ENCODE data around the gene TPO.
"Not testable (repeated sequence)": the region's sequence is repeated elsewhere in the genome, so short reads cannot be mapped to it uniquely, and the experiment has no call there.

Gene TPO

GRCh38 chr2:1509271-1510065 lies 96.2 kb downstream of the TPO start:
- no peak for DNase-seq

- DNase-seq, result no peak
Measured at GRCh38 chr2:1510176-1510575, 96.9 kb downstream of the TPO start.

- DNase-seq, result no peak
Measured at GRCh38 chr2:1511455-1511854, 98.2 kb downstream of the TPO start.

- DNase-seq, result no peak
Measured at GRCh38 chr2:1512321-1513289, 99.3 kb downstream of the TPO start.

GRCh38 chr2:1514391-1515072 lies 101.3 kb downstream of the TPO start:
- DNase-seq, result no peak

- no peak for DNase-seq
Measured at GRCh38 chr2:1515073-1515430, 101.8 kb downstream of the TPO start.

GRCh38 chr2:1515986-1516797 lies 102.9 kb downstream of the TPO start:
- no peak for DNase-seq

- DNase-seq, result no peak
Measured at GRCh38 chr2:1516798-1517060, 103.5 kb downstream of the TPO start.

- DNase-seq, result not testable (repeated sequence)
Measured at GRCh38 chr2:1517291-1517690, 104.0 kb downstream of the TPO start.

- no peak for DNase-seq
Measured at GRCh38 chr2:1517786-1518185, 104.5 kb downstream of the TPO start.

- no peak for DNase-seq
Measured at GRCh38 chr2:1518331-1518803, 105.1 kb downstream of the TPO start.

GRCh38 chr2:1518867-1519530 lies 105.7 kb downstream of the TPO start:
- no peak for DNase-seq

GRCh38 chr2:1521191-1521877 lies 108.1 kb downstream of the TPO start:
- DNase-seq, result no peak

GRCh38 chr2:1521878-1522830 lies 108.9 kb downstream of the TPO start:
- no peak for DNase-seq

GRCh38 chr2:1527153-1527992 lies 114.1 kb downstream of the TPO start:
- no peak for DNase-seq

GRCh38 chr2:1528273-1529064 lies 115.2 kb downstream of the TPO start:
- no peak for DNase-seq

GRCh38 chr2:1538663-1539062 lies 125.4 kb downstream of the TPO start:
- no peak for DNase-seq

GRCh38 chr2:1539441-1539840 lies 126.2 kb downstream of the TPO start:
- DNase-seq, result no peak
